Osteocyte (in vitro differentiated cells): Measurements from ENCODE around the gene AP5Z1. TPM values are rescaled to one million over a fixed set of nuclear protein-coding genes. Genes with fewer than 3 reads are reported as not detected.

Experiments
- DNase-seq: peaks from one replicate; pipeline ENCODE4 v3.0.0; 2021; ENCODE audit warnings: mixed read lengths; ENCODE audit not compliant: unreplicated experiment; ENCODE audit errors: extremely low spot score
- H3K27ac Mint-ChIP-seq: one replicate; pipeline ENCODE4 v1.8.0; 2021; ENCODE audit warnings: mild to moderate bottlenecking, mixed read lengths; ENCODE audit not compliant: unreplicated experiment
- H3K27me3 Mint-ChIP-seq: one replicate; pipeline ENCODE4 v1.8.0; 2021; ENCODE audit warnings: mixed read lengths; ENCODE audit not compliant: unreplicated experiment
- H3K36me3 Mint-ChIP-seq: one replicate; pipeline ENCODE4 v1.8.0; 2021; ENCODE audit warnings: mixed read lengths; ENCODE audit not compliant: unreplicated experiment
- H3K4me1 Mint-ChIP-seq: one replicate; pipeline ENCODE4 v1.8.0; 2021; ENCODE audit warnings: mixed read lengths; ENCODE audit not compliant: unreplicated experiment
- H3K4me3 Mint-ChIP-seq: one replicate; pipeline ENCODE4 v1.8.0; 2021; ENCODE audit warnings: mild to moderate bottlenecking, moderate library complexity, mixed read lengths; ENCODE audit not compliant: unreplicated experiment
- H3K9me3 Mint-ChIP-seq: one replicate; pipeline ENCODE4 v1.8.0; 2021; ENCODE audit warnings: mixed read lengths; ENCODE audit not compliant: unreplicated experiment
- total RNA-seq: library from RNA; stranded (reverse); gene quantifications from 2 replicates; pipeline ENCODE4 v1.2.1, GENCODE V29; 2021
- TF ChIP-seq, protein P1 (sequence below): fragments of 200-600 bp; sonication (generic); IDR thresholded peaks from 2 replicates; pipeline ENCODE4 v1.5.0; 2021; ENCODE audit warnings: antibody characterized with exemption, mild to moderate bottlenecking, moderate library complexity

AP5Z1 gene
- total RNA-seq, 1 donor from 2014 or later: 50.2 TPM

GRCh38 chr7:4833176-4833575 lies 57.8 kb downstream of the AP5Z1 start:
- no peak overlapping the region for H3K4me3 Mint-ChIP-seq
- peaks cover 13% of the 10 kb centered on the region for H3K4me1 Mint-ChIP-seq
- H3K9me3 Mint-ChIP-seq: no peaks in the 10 kb centered on the region
- DNase-seq: no peak
- TF ChIP-seq, protein P1, sequence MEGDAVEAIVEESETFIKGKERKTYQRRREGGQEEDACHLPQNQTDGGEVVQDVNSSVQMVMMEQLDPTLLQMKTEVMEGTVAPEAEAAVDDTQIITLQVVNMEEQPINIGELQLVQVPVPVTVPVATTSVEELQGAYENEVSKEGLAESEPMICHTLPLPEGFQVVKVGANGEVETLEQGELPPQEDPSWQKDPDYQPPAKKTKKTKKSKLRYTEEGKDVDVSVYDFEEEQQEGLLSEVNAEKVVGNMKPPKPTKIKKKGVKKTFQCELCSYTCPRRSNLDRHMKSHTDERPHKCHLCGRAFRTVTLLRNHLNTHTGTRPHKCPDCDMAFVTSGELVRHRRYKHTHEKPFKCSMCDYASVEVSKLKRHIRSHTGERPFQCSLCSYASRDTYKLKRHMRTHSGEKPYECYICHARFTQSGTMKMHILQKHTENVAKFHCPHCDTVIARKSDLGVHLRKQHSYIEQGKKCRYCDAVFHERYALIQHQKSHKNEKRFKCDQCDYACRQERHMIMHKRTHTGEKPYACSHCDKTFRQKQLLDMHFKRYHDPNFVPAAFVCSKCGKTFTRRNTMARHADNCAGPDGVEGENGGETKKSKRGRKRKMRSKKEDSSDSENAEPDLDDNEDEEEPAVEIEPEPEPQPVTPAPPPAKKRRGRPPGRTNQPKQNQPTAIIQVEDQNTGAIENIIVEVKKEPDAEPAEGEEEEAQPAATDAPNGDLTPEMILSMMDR: no peak
- H3K27ac Mint-ChIP-seq: no peak overlapping the region
- H3K36me3 Mint-ChIP-seq: peaks cover 2% of the 10 kb centered on the region
- H3K27me3 Mint-ChIP-seq: no peaks in the 10 kb centered on the region

- TF ChIP-seq, protein P1: no peak
- Mint-ChIP-seq H3K4me3 (no peak overlapping the region), H3K27me3 (no peaks in the 10 kb centered on the region), H3K36me3 (peaks cover 2% of the 10 kb centered on the region), H3K27ac (no peak overlapping the region), H3K4me1 (peaks cover 13% of the 10 kb centered on the region), H3K9me3 (no peaks in the 10 kb centered on the region)
- DNase-seq: no peak
Measured at GRCh38 chr7:4833691-4834600, 58.5 kb downstream of the AP5Z1 start.

DNA sequence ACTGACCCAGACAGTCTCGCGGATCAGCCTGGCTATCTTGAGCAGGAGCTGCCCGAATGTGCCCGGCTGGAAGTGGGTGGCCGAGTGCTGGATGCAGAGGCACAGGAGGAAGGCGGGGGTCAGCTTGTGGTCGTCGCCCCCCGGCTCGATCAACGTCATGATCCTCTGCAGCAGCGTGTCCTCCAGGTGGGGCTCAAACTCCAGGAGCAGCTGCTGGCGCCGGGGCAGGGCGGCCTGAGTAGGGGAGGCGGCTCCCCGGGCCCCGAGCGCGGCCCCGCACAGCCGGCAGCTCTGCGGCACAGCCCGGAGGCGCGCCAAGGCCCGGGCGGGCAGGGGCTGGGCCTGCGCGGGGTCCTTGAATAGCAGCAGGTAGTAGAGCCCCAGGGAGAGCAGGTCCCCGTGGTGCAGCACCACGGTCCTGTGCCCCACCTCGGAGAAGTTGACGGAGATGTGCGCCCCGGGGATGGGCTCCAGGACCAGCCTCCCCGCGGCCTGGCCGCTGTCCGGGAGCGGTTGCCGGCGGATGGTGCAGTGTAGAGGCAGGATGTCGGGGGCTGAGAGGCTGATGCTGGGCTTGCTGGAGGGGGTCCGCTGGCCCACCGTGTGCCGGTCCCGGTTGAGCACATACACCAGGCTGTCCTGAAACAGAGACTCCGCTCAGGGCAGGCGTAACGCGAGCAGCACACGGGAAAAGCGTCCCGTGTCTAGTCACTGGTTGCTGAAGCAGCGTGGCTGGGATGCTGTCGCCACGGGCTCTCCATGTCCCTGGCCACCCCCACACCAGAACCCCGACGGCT lies 59.4 kb downstream of the AP5Z1 start:
- Mint-ChIP-seq H3K9me3 (no peaks in the 10 kb centered on the region), H3K4me1 (peaks cover 13% of the 10 kb centered on the region), H3K27ac (no peak overlapping the region), H3K4me3 (no peak overlapping the region), H3K27me3 (no peaks in the 10 kb centered on the region), H3K36me3 (peaks cover 2% of the 10 kb centered on the region)
- no peak for DNase-seq
- TF ChIP-seq, protein P1: no peak

DNA sequence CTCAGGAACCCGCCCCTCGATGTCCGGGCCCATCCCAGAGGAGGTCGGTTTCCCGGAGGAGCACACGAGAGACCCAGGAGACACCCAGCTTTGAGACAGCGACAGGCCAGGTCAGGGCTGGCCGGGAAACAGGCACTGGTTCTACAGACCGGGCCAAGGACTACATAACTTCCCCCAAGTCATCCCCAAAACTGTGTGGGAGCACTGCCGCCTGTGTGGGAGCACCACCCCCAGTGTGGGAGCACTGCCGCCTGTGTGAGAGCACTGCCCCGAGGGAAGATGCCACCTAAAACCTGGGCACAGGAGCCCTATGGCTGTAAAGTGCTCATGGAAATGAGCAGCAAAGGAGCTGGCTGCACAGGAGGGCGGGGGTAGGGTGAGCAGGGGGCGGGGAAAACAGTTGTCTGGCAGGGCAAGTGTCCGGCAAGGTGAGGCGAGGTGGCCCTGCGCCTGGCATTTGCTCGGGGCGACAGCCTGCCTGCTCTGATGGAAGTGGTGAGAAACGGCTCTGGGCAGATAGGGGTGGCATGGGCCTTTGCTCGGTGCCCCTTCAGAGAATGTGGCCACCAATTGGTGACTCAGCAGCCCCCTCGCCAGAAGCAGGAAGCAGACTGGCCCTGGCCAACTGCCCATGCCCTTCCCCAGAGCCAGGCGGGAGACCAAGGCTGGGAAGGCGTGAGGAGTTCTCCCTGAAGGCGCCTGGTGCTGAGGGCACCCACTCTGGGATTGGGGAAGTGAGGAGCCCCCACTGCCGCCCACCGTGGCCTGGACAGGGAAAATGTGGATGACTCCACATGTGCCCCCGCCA lies 60.2 kb downstream of the AP5Z1 start:
- Mint-ChIP-seq H3K4me1 (peaks cover 13% of the 10 kb centered on the region), H3K27ac (no peak overlapping the region), H3K36me3 (no peaks in the 10 kb centered on the region), H3K4me3 (no peak overlapping the region), H3K9me3 (no peaks in the 10 kb centered on the region), H3K27me3 (no peaks in the 10 kb centered on the region)
- TF ChIP-seq, protein P1: no peak
- no peak for DNase-seq
